Measurements from ENCODE around the gene TIGD6.

- TF ChIP-seq EZH2phosphoT487 (conservative IDR thresholded peaks at IDR 0.05; ENCODE audit: low read length): no peak
- TF ChIP-seq, protein P1, sequence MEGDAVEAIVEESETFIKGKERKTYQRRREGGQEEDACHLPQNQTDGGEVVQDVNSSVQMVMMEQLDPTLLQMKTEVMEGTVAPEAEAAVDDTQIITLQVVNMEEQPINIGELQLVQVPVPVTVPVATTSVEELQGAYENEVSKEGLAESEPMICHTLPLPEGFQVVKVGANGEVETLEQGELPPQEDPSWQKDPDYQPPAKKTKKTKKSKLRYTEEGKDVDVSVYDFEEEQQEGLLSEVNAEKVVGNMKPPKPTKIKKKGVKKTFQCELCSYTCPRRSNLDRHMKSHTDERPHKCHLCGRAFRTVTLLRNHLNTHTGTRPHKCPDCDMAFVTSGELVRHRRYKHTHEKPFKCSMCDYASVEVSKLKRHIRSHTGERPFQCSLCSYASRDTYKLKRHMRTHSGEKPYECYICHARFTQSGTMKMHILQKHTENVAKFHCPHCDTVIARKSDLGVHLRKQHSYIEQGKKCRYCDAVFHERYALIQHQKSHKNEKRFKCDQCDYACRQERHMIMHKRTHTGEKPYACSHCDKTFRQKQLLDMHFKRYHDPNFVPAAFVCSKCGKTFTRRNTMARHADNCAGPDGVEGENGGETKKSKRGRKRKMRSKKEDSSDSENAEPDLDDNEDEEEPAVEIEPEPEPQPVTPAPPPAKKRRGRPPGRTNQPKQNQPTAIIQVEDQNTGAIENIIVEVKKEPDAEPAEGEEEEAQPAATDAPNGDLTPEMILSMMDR (IDR thresholded peaks at IDR 0.05; ENCODE audit: insufficient read depth, low read length, poor library complexity, severe bottlenecking): no peak
These were observed at the start of gene TIGD6, which contains the start of gene HMGXB3 for GRCh38 chr5:150000256-150000989.
